22Rv1 (cell line): ENCODE measurements around the gene SYNM.

ENCODE experiments used
- CTCF ChIP-seq: fragments of 450-650 bp; IDR thresholded peaks from 2 replicates; pipeline ENCODE4 v1.5.1; 2017; ENCODE audit warnings: mild to moderate bottlenecking
- ZFX ChIP-seq: fragments of 450-650 bp; IDR thresholded peaks from 2 replicates; pipeline ENCODE4 v1.6.1; 2017; ENCODE audit warnings: antibody characterized with exemption, borderline replicate concordance

DNA sequence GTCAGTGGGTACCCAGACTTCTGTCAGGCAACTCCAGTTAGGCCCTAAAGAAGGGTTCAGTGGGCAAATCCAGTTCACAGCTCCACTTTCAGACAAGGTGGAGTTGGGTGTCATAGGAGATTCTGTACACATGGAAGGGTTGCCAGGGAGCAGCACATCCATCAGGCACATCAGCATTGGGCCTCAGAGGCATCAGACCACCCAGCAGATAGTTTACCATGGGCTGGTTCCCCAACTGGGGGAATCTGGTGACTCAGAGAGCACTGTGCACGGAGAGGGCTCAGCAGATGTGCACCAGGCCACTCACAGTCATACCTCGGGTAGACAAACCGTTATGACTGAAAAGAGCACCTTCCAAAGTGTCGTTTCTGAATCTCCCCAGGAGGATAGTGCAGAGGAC lies 27.2 kb downstream of the SYNM start:
- TF ChIP-seq CTCF: no peak
- no peak for TF ChIP-seq ZFX
